Tibial nerve (tissue), 4 donors: ENCODE results near the gene FBXO27. TPM values are rescaled to one million over a fixed set of nuclear protein-coding genes. Genes with fewer than 3 reads are reported as not detected.

Source experiments
- DNase-seq, 2 donors: peaks; one replicate each; pipeline ENCODE4 v3.0.0-alpha.2; 2019; ENCODE audit warnings: low spot score in 2 of 2
- H3K27ac ChIP-seq, 4 donors: fragments of 200-600 bp; sonication (generic) in 3 of 4; one replicate each; pipeline ENCODE4 v1.5.1; 2017 to 2019; ENCODE audit warnings: mild to moderate bottlenecking in 1 of 4
- H3K27me3 ChIP-seq, 2 donors: fragments of 200-600 bp; sonication (generic) in 1 of 2; one replicate each; pipeline versions ENCODE4 v1.5.1 to v1.6.0; 2017 to 2019
- H3K36me3 ChIP-seq, 3 donors: fragments of 200-600 bp; sonication (generic); one replicate each; pipeline ENCODE4 v1.5.1; 2018 to 2019
- H3K4me1 ChIP-seq, 4 donors: fragments of 200-600 bp; sonication (generic) in 3 of 4; one replicate each; pipeline ENCODE4 v1.5.1; 2017 to 2019
- H3K4me3 ChIP-seq, 4 donors: fragments of 200-600 bp; sonication (generic) in 3 of 4; one replicate each; pipeline ENCODE4 v1.5.1; 2017 to 2019; ENCODE audit warnings: mild to moderate bottlenecking in 1 of 4, moderate library complexity in 1 of 4
- H3K9me3 ChIP-seq, 4 donors: fragments of 200-600 bp; sonication (generic) in 3 of 4; one replicate each; pipeline ENCODE4 v1.5.1; 2017 to 2019
- CTCF ChIP-seq, 5 experiments: fragments of 200-600 bp in 3 of 5; fragments of 450-650 bp in 2 of 5; sonication (generic) in 3 of 5; IDR thresholded peaks; one replicate each; pipeline ENCODE4 v1.5.1; 2016 to 2019; ENCODE audit warnings: antibody characterized with exemption in 5 of 5, mild to moderate bottlenecking in 3 of 5, moderate library complexity in 2 of 5
- EP300 ChIP-seq, 2 donors: sonication (generic); formaldehyde crosslinking; IDR thresholded peaks; one replicate each; pipeline ENCODE4 v1.6.1; 2017; ENCODE audit warnings: antibody characterized with exemption in 2 of 2, mild to moderate bottlenecking in 1 of 2
- POLR2A ChIP-seq, 2 donors: fragments of 450-650 bp; IDR thresholded peaks; one replicate each; pipeline ENCODE4 v1.6.1; 2017; ENCODE audit warnings: antibody characterized with exemption in 2 of 2, mild to moderate bottlenecking in 2 of 2, moderate library complexity in 2 of 2
- WGBS, 2 donors: methylation state at CpG; one replicate each; pipeline ENCODE4 v1.1.5; 2018; 5-methylcytosine and 5-hydroxymethylcytosine counted together
- total RNA-seq, 4 donors: library from RNA; depleted of rRNA; stranded (reverse); fragments of >200 nt; gene quantifications; one replicate each; pipeline ENCODE4 v1.1.0, GENCODE V29; 2016

FBXO27 gene
- total RNA-seq, 4 donors from 2014 or later = 3.6 to 8.0 (median 5.9) TPM

- Histone ChIP-seq H3K27ac (peak overlapping the region; percentile 26 to 84 (median 54)), H3K36me3 (peaks cover 0 to 21% (median 0%) of the 10 kb centered on the region in 3 donors), H3K9me3 (no peaks in the 10 kb centered on the region), H3K27me3 (no peaks in the 10 kb centered on the region), H3K4me1 (peaks cover 0 to 31% (median 10%) of the 10 kb centered on the region in 4 donors), H3K4me3 (peak overlapping the region; percentile 42 to 77 (median 51))
- WGBS, 2 donors = 1 to 2% methylated on average over 40 to 49 of the region's 49 CpGs
- DNase-seq = peak; percentile 30 to 56
- TF ChIP-seq EP300 (IDR thresholded peaks at IDR 0.05) = no peak
- TF ChIP-seq CTCF (IDR thresholded peaks at IDR 0.05) = no peak
- TF ChIP-seq POLR2A (IDR thresholded peaks at IDR 0.05) = no peak
Observed at GRCh38 chr19:39031368-39032062, 834 bp downstream of the FBXO27 start.

GRCh38 chr19:39030854-39031367 lies 1.4 kb downstream of the FBXO27 start:
- peak overlapping the region in 3 of 4 donors; percentile 22 to 84 (median 40) for H3K27ac ChIP-seq
- H3K36me3 ChIP-seq = peaks cover 0 to 27% (median 0%) of the 10 kb centered on the region in 3 donors
- peaks cover 0 to 31% (median 10%) of the 10 kb centered on the region in 4 donors for H3K4me1 ChIP-seq
- H3K4me3 ChIP-seq = peak overlapping the region; percentile 42 to 77 (median 51)
- H3K27me3 ChIP-seq = no peaks in the 10 kb centered on the region
- no peak for DNase-seq
- H3K9me3 ChIP-seq = no peaks in the 10 kb centered on the region
- 26 to 45% methylated on average over 11 of the region's 11 CpGs for WGBS, 2 donors
- TF ChIP-seq EP300 (IDR thresholded peaks at IDR 0.05) (no peak), POLR2A (IDR thresholded peaks at IDR 0.05) (no peak), CTCF (IDR thresholded peaks at IDR 0.05) (no peak)

- peaks cover 0 to under 1% (median 0%) of the 10 kb centered on the region in 4 donors for H3K9me3 ChIP-seq
- no peaks in the 10 kb centered on the region for H3K4me1 ChIP-seq
- TF ChIP-seq POLR2A (IDR thresholded peaks at IDR 0.05) (no peak), CTCF (IDR thresholded peaks at IDR 0.05) (no peak)
- H3K4me3 ChIP-seq = no peak overlapping the region
- peaks cover 0 to 50% (median 0%) of the 10 kb centered on the region in 3 donors for H3K36me3 ChIP-seq
- no peaks in the 10 kb centered on the region for H3K27me3 ChIP-seq
- no peak for DNase-seq
- no peak overlapping the region for H3K27ac ChIP-seq
- 91 to 92% methylated on average over 14 of the region's 14 CpGs for WGBS, 2 donors
Observed at GRCh38 chr19:39024875-39025641, 7.3 kb downstream of the FBXO27 start.

GRCh38 chr19:39021063-39021462 lies 11.3 kb downstream of the FBXO27 start:
- Histone ChIP-seq H3K9me3 (peaks cover 0 to 3% (median 0%) of the 10 kb centered on the region in 4 donors), H3K36me3 (peaks cover 0 to 30% (median 0%) of the 10 kb centered on the region in 3 donors), H3K4me1 (no peaks in the 10 kb centered on the region), H3K27ac (no peak overlapping the region), H3K4me3 (no peak overlapping the region), H3K27me3 (no peaks in the 10 kb centered on the region)
- WGBS, 2 donors = 81 to 82% methylated on average over 4 of the region's 4 CpGs
- TF ChIP-seq POLR2A (IDR thresholded peaks at IDR 0.05) (no peak), EP300 (IDR thresholded peaks at IDR 0.05) (no peak), CTCF (IDR thresholded peaks at IDR 0.05) (no peak)
- no peak for DNase-seq
